ENCODE measurements around the gene G6PC2.
"Not testable (repeated sequence)": the region's sequence is repeated elsewhere in the genome, so short reads cannot be mapped to it uniquely, and the experiment has no call there.

Gene G6PC2, protein sequence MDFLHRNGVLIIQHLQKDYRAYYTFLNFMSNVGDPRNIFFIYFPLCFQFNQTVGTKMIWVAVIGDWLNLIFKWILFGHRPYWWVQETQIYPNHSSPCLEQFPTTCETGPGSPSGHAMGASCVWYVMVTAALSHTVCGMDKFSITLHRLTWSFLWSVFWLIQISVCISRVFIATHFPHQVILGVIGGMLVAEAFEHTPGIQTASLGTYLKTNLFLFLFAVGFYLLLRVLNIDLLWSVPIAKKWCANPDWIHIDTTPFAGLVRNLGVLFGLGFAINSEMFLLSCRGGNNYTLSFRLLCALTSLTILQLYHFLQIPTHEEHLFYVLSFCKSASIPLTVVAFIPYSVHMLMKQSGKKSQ

DNA sequence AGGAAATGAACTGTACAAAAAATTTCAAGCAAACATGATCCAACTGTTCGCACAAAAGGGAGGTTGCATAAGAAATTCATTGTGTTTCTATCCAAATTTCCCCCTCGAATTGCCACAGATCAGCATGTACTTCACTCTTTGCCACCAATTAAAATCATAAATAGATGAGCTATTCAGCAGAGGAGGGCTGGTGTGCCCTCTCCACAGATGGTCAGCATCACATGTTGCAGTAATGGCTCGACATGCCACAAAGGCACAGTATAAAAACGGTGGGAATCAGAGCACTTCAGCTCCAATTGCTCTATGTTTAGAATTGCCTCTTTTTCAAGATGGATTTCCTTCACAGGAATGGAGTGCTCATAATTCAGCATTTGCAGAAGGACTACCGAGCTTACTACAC, at the start of gene G6PC2:
G6PC2 (plus strand) TSS at position 289 of the 400 bp plus-strand sequence; CDS start at position 330, 41 bp downstream.
- no peak for DNase-seq

DNA sequence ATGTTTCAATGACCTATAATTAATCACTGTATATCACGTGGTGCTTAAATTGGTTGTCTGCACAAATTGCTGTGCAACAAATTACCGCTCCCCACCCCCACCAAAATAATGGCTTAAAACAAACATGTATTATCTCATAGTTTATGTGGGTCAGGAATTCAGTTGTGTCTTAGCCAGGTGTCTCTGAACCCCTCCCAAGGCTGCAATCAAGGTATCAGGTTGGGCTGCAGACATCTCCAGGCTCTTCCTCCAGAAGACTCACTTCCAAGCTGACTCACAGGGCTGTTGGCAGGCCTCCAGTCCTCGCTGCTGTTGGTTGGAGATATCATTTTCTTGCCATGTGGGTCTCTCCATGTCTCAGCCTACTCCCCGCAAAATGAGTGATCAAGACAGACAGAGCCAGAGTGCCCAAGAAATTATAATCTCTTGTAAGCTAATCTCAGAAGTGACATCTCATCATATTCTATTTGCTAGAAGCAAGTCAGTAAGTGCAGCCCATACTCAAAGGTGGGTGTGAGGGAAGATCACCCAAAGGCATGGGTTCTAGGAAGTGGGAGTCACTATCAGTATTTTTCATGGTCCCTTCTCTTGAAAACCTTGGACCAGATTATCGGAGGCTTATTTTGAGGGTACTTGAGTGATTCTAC, 49.3 kb upstream of the G6PC2 start:
- no peak for DNase-seq

DNA sequence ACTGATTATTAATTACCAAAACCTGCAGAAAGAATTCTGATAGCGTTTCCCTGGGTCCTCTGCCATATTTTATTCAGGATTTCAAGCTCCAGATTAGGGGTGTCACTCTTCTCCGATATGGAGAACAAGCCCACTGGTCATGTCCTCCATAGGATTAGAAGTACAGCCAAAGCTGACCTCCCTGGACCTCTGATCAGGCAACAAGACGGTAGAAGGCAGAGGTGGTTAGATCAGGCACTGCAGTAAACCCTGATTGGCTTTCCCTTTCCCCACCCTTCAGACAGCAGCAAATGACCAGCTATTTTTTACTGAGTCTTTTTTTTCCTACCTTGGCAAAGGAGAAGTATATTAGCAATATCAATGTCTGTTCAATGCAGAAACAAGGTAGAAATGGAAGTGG, 48.6 kb upstream of the G6PC2 start:
- DNase-seq: no peak

DNA sequence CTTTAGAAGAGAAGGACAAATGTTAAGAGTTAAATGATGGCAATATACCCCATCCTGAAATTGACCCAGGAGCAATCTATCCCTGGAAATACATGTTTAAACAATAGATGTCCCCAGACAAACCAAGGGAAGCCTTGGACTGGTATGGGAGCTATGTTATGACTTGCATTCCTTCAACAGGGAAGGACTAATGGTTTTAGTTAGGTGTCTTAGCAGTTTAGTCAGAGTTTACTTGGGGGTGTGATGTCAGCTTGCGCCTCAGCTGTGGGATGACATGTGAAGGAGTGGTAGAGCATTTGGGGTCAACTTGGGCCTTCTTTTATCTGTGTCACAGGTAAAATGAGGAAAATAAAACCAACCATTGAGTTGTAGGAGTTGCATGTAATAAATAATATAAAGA, 47.6 kb upstream of the G6PC2 start:
- DNase-seq: no peak

DNA sequence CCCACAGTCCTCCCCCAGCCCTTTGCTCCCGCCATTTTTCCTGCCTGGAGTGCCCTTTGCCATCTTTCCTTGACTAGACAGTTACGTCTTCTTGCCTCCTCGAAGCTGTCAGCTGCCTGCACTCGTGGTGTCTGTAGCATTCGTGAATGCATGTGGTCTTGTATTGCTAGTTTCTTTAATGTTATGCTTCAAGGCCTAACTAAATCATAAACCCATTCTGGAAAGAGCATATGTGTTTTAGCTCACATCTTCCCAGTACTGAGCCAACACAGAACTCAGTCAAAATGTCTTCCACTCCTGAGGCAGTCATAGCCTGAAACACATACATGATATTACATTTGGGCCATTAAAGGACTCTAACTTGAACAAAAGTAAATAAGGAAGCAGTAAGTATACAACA, 46.4 kb upstream of the G6PC2 start:
- no peak for DNase-seq

DNA sequence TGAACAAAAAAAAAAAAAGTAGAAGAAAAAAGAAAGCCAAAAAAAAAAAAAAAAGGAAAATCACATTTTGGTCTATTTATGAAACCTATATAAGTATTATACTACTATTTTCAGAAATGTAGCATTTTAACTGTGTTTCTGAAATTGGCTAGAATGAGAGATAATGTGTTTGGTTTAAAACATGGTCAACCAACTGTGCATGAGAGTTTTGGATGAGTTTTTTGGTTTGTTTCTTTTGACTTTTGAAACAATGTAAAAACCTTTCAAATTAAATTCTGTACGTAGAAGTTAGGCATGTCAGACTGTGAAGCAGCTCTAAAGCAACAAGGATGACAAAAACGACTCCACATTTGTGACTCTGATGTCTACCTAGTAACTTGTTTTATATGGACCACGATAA, 45.5 kb upstream of the G6PC2 start:
- DNase-seq: no peak

DNA sequence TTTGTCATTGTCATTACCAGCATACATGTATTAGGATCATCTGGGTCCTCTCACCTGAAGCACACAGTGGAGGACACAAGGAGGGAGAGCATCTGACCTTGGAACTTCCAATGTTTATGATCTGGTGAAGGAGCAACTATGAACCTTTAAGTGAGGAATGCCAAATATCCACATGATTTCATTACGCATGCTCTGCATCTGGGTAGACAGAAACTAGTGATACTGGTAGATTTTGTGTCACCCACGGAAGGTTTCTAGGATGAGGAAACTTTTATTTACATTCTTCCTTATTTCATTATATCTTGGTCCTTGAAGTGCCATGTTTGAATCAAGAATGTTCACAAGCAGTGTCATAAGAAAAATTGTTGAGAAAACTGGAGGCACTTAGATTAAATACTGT, 42.9 kb upstream of the G6PC2 start:
- DNase-seq: no peak

DNA sequence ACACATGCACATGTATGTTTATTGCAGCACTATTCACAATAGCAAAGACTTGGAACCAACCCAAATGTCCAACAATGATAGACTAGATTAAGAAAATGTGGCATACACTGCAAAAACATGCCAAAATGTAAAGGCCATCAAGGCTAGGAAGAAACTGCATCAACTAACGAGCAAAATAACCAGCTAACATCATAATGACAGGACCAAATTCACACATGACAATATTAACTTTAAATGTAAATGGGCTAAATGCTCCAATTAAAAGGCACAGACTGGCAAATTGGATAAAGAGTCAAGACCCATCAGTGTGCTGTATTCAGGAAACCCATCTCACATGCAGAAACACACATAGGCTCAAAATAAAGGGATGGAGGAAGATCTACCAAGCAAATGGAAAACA, 33.9 kb upstream of the G6PC2 start:
- not testable (repeated sequence) for DNase-seq

DNA sequence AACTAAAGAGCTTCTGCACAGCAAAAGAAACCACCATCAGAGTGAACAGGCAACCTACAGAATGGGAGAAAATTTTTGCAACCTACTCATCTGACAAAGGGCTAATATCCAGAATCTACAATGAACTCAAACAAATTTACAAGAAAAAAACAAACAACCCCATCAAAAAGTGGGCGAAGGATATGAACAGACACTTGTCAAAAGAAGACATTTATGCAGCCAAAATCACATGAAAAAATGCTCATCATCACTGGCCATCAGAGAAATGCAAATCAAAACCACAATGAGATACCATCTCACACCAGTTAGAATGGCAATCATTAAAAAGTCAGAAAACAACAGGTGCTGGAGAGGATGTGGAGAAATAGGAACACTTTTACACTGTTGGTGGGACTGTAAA, 30.7 kb upstream of the G6PC2 start:
- DNase-seq: not testable (repeated sequence)

DNA sequence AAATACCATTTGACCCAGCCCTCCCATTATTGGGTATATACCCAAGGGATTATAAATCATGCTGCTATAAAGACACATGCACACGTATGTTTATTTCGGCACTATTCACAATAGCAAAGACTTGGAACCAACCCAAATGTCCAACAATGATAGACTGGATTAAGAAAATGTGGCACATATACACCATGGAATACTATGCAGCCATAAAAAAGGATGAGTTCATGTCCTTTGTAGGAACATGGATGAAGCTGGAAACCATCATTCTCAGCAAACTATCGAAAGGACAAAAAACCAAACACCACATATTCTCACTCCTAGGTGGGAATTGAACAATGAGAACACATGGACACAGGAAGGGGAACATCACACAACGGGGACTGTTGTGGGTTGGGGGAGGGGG, 30.3 kb upstream of the G6PC2 start:
- not testable (repeated sequence) for DNase-seq

DNA sequence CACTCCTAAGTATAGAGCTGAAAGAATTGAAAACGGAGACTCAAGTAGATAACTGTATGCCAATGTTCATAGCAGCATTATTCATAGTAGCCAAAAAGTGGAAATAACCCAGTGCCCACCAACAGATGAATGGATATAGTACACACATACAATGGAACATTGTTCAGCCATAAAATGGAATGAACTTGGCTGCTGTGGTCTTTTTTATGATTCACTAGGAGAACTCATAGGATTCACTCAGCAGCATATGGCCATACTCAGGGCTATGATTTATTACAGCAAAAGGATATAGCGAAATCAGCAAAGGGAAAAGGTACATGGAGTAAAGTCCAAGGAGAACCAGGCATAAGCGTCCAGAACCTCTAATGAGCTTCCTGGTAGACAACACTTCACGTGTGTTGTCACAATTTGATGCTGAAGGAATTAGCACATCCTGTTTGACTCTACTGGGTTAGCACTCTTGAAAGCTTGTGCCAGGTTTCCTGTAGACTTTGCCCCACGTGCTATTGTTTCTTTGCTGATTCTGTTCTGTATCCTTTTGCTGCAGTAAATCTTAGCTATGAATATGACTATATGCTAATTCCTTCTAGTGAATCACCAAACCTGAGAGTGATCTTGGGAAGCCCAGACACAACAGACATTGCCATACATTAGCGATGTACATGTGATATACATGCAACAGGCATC, 26.6 kb upstream of the G6PC2 start:
- no peak for DNase-seq

DNA sequence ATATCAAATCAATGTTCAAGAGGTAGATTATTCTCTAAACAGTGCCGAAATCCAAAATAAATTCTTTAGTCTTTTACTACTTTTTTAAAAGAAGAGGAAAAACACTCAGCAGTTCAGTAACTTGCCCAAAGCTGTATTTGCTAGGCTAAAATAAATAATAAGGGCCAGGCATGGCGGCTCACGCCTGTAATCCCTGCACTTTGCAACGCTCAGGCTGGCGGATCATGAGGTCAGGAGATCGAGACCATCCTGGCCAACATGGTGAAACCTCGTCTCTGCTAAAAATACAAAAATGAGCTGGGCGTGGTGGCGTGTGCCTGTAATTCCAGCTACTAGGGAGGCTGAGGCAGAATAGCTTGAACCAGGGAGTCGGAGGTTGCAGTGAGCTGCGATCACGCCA, 18.9 kb upstream of the G6PC2 start:
- not testable (repeated sequence) for DNase-seq

DNA sequence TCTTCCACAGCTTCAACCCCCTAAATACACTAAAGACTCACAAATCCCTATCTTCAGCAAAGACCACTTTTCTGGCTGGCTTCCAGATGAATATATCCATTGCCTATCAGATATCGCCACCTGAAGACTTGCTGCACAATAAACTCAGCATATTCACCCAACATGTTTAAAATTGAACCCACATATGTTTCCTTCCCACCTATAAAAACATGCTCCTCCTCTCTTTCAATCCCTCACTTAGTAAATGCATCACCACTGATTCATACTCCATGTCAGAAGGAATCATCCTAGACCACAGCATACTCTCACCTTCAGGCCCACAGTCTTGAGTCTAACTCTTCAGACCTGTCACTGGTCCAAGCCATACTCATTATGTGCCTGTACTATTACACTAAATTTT, 16.1 kb upstream of the G6PC2 start:
- no peak for DNase-seq

DNA sequence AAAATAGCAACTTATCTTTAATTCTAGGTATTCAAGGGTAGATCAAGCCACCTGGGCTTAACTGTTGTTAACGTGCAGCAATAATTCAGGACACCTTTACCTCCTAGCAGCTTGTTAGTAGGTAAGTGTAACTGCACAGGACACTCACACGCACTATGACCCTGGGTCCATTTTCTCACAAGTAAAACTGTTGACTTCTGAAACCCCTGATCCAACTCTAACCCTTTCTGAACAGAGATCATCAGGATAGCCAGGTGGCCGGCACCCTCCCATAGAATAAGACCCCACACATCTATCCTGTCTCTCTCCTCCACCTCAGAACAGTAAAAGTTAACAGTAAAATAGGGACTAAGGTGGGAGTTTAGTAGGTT, 11.5 kb upstream of the G6PC2 start:
- no peak for DNase-seq

DNA sequence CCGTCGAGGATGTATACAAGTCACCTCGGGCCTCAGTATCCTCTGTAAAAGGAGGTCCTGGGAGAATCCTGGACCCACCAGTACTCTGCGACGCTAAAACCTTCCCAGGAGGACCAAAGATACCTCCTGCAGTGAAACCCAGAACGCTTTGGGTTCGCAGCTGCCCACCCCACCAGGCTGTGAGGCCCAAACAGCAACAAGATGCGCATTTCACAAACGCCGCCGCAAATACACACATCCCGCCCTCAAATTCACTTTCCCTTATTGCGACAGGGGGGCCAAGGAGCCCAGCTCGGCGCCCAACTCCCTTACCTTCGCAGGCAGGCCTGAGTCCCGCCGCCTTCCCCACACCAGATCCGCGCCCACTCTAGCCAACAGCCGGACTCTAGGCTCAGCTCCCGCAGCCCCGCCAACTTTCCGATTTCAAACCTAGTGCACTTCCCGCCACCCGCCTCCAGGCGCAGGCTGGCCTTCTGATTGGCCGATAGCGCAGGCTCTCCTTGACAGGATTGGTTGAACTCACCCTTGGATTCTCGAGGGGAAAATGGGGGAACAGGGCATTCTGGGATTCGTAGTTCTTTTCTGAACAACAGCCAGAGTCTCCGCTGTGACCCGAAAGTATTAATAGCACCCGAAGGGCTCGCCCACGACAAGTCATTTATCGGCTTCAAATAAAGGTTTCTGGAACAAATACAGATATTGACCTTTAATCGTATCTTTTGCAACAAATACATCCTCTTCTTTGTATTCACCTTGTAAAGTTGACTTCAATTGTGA, 10.9 kb upstream of the G6PC2 start, which contains the start of gene SPC25:
SPC25 (minus strand) TSS at position 425 of the 777 bp plus-strand sequence. CDS start 911 bp downstream, outside the sequence.
- peak; percentile 76 to 82 for DNase-seq

DNA sequence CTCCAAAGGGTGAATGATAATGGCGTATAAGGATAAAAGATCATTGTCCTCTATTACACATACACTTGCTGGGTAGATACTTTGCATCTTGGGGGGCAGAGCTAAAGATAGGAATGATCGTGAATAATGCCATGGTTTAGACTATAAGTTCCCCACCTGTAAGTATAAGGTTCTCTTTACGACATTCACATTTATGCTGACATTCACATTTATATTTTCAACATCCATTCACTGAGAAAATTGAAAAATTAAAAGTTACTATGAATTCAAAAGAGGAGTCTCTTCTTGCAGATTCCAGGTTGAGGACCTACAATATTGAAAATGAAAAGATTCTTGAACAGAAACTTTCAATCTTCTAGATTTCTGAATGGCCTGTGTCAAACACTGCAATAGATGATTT, 8.8 kb upstream of the G6PC2 start:
- no peak for DNase-seq

DNA sequence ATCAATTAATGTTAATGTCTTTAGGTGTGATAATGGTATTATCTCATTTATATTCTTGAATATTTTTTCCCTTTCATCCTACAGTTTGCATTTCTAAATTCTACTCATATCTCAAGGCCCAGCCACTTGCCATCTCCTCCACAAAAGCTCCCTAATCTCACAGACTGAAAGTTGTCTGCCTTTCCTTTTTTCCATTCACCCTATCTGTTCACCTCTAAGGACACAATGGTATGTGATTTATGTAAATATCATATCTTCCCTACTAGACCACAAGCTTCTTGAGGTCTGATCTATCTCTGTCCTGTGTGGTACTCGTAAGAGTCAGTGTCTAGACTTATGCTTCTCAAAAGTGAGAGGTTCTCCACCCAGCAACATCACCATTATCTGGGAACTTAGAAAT, 7.0 kb upstream of the G6PC2 start:
- DNase-seq: no peak

DNA sequence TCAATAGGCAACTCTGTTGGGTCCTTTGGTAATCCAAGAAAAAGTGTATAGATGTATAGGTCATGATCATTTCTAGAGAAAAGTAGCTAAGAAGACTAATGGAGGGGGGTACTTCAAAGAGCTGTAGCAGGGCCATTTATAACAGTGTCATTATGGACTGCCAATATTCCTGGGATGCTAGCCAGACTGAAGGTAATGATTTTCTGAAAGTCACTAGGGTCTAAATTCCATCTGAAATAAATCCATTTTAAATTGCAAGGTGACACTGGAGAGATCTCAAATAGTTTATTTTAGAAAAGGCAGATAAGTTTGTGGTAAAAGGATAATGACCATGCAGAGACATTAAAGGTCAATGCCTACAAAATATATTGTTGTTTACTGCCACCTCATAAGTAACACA, 6.4 kb upstream of the G6PC2 start:
- DNase-seq: no peak

DNA sequence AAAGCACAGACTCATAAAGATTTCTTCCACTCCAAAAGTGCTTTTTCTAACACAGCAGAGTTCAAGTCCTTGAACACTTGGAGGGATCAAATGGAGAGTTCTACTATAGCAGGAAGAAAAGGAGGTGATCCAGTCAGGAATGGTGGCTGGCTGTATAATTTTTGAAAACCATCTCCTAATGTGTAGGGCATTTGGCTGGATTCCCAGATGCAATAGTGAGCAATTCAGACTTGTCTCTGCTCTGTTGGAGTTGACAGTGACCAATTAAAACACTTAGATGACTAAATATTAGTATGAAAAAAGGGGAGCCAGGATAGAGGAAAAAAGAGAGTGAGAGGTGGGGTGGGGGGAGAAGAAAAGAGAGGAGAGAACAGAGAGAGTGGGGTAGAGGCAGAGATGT, 5.3 kb upstream of the G6PC2 start:
- DNase-seq: no peak

DNA sequence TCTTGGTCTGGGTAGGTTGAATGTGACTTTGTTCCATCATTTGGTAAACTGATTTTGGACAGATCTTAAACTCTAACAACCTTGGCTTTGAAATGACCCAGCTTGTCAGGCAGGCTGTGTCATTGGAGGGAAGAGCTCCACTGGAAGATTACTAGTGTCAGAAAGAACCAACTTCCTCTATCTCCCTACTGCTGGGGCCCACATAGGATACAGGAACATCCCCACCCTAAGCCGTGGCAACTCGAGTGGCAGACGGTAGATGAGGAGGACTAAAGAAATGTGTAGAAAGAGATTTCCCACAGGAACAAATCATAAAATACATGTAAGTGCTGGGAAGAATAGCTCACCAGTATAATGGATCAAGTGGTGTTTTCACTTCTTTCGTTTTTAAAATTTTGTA, 4.3 kb upstream of the G6PC2 start:
- DNase-seq: no peak

DNA sequence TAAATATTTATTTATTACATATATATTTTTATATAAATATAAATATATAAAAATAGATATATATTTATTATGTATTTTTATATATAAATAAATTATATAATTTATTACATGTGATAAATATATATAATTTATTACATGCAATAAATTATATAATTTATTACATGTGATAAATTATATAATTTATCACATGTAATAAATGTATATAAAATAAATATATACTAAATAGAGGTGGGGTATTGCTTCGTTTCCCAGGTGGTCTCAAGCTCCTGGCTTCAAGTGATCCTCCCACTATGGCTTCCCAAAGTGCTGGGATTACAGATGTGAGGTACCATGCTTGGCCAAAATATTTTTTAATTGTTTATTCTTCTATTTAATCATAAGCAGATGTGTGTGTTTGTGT, 3.6 kb upstream of the G6PC2 start:
- no peak for DNase-seq

DNA sequence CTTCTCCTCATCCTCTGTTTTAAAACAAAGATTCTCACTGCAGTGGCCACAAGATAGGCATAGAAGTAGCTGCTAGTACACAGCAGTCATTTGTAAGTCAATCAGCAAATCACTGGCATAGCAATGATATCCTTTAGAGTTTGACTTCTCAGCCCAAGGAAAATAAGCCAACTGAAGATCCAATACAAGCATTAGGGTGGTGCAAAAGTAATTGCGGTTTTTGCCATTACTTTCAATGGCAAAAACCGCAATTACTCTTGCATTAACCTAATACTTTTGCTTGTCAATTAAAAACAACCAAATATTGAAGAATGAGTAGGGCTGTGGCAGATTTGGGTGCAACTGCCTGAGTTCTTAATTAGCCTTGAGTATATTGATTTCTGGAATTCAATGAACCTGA, 2.8 kb downstream of the G6PC2 start:
- no peak for DNase-seq

DNA sequence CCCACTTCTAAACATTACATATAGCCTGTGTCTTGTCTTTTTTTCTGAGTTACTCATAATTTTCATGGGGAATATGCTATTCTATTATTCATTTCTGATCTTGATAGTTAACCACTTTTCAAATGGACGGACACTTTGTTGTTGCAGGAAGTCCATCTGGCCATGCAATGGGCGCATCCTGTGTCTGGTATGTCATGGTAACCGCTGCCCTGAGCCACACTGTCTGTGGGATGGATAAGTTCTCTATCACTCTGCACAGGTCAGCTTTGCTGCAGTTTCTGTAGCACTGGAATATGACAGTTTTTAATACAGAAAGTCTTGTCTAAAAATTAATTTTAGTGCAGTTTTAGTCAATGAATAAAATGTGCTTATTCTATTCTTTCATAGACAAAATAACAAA, 3.3 kb downstream of the G6PC2 start:
- no peak for DNase-seq
